ENCODE results near the gene DOCK11.
A peak's percentile ranks its signal among the peaks of the same experiment; 100 is the strongest.
"Not testable (repeated sequence)": the region's sequence is repeated elsewhere in the genome, so short reads cannot be mapped to it uniquely, and the experiment has no call there.

The DOCK11 gene

GRCh38 chrX:118694638-118695037 lies 199.0 kb downstream of the DOCK11 start:
- no peak for DNase-seq (ENCODE audit: low spot score)

GRCh38 chrX:118698516-118699170 lies 203.0 kb downstream of the DOCK11 start:
- DNase-seq (ENCODE audit: low spot score), result peak; percentile 30

- DNase-seq (ENCODE audit: low spot score), result no peak
Measured at GRCh38 chrX:118702741-118703140, 207.1 kb downstream of the DOCK11 start.

GRCh38 chrX:118706681-118707080 lies 211.1 kb downstream of the DOCK11 start:
- no peak for DNase-seq (ENCODE audit: low spot score)

- DNase-seq (ENCODE audit: low spot score), result no peak
Measured at GRCh38 chrX:118714521-118714920, 218.9 kb downstream of the DOCK11 start.

GRCh38 chrX:118715917-118716316 lies 220.3 kb downstream of the DOCK11 start:
- not testable (repeated sequence) for DNase-seq (ENCODE audit: low spot score)

GRCh38 chrX:118716833-118717232 lies 221.2 kb downstream of the DOCK11 start:
- DNase-seq (ENCODE audit: low spot score), result not testable (repeated sequence)

- DNase-seq (ENCODE audit: low spot score), result no peak
Measured at GRCh38 chrX:118717678-118718391, 222.2 kb downstream of the DOCK11 start.

GRCh38 chrX:118718737-118719136 lies 223.1 kb downstream of the DOCK11 start:
- peak; percentile 21 for DNase-seq (ENCODE audit: low spot score)

- no peak for DNase-seq (ENCODE audit: low spot score)
Measured at GRCh38 chrX:118720058-118720707, 224.6 kb downstream of the DOCK11 start.

- DNase-seq (ENCODE audit: low spot score), result no peak
Measured at GRCh38 chrX:118723376-118723775, 227.8 kb downstream of the DOCK11 start.

- no peak for DNase-seq (ENCODE audit: low spot score)
Measured at GRCh38 chrX:118724365-118724764, 228.8 kb downstream of the DOCK11 start.

- no peak for DNase-seq (ENCODE audit: low spot score)
Measured at GRCh38 chrX:118724775-118725174, 229.2 kb downstream of the DOCK11 start.

GRCh38 chrX:118726396-118726795 lies 230.8 kb downstream of the DOCK11 start:
- no peak for DNase-seq (ENCODE audit: low spot score)

GRCh38 chrX:118726887-118727685 lies 231.5 kb downstream of the DOCK11 start, which contains the start of gene IL13RA1:
TSS of gene IL13RA1 (plus strand) at chrX:118727606. CDS start at chrX:118727639, 33 bp downstream.
- DNase-seq (ENCODE audit: low spot score), result peak; percentile 32

GRCh38 chrX:118727686-118728339 lies 232.2 kb downstream of the DOCK11 start:
- no peak for DNase-seq (ENCODE audit: low spot score)

- DNase-seq (ENCODE audit: low spot score), result no peak
Measured at GRCh38 chrX:118729042-118729652, 233.5 kb downstream of the DOCK11 start.

- no peak for DNase-seq (ENCODE audit: low spot score)
Measured at GRCh38 chrX:118730500-118731247, 235.1 kb downstream of the DOCK11 start.

- not testable (repeated sequence) for DNase-seq (ENCODE audit: low spot score)
Measured at GRCh38 chrX:118732551-118732950, 236.9 kb downstream of the DOCK11 start.

- DNase-seq (ENCODE audit: low spot score), result no peak
Measured at GRCh38 chrX:118734909-118735308, 239.3 kb downstream of the DOCK11 start.
